Parathyroid adenoma (tissue), 2 donors: Measurements from ENCODE around the gene BCR.

ENCODE experiments used
- H2AFZ ChIP-seq: fragments of 300-600 bp; sonication (generic); one replicate; pipeline ENCODE4 v1.7.0; 2017; ENCODE audit warnings: antibody characterized with exemption, mild to moderate bottlenecking
- H3K27ac ChIP-seq: fragments of 300-600 bp; sonication (generic); one replicate; pipeline ENCODE4 v1.7.0; 2017
- H3K27me3 ChIP-seq: fragments of 300-600 bp; sonication (generic); one replicate; pipeline ENCODE4 v1.7.0; 2017; ENCODE audit warnings: low read length; ENCODE audit not compliant: control insufficient read depth, insufficient read depth
- H3K36me3 ChIP-seq: fragments of 300-600 bp; sonication (generic); one replicate; pipeline ENCODE4 v1.7.0; 2017; ENCODE audit warnings: low read length; ENCODE audit not compliant: control insufficient read depth, insufficient read depth
- H3K4me1 ChIP-seq: fragments of 300-600 bp; sonication (generic); one replicate; pipeline ENCODE4 v1.7.0; 2017; ENCODE audit warnings: control low read depth
- H3K4me2 ChIP-seq: fragments of 300-600 bp; sonication (generic); one replicate; pipeline ENCODE4 v1.7.0; 2017; ENCODE audit warnings: low read length
- H3K4me3 ChIP-seq: fragments of 300-600 bp; sonication (generic); one replicate; pipeline ENCODE4 v1.7.0; 2017; ENCODE audit warnings: low read depth, low read length
- H3K79me2 ChIP-seq: fragments of 300-600 bp; sonication (generic); one replicate; pipeline ENCODE4 v1.7.0; 2017; ENCODE audit warnings: control low read depth
- H3K9ac ChIP-seq: fragments of 300-600 bp; sonication (generic); one replicate; pipeline ENCODE4 v1.7.0; 2017; ENCODE audit warnings: mild to moderate bottlenecking
- H3K9me3 ChIP-seq: fragments of 300-600 bp; sonication (generic); one replicate; pipeline ENCODE4 v1.7.0; 2017; ENCODE audit warnings: low read length; ENCODE audit not compliant: control insufficient read depth
- TF ChIP-seq, protein P1 (sequence below): fragments of 300-600 bp; sonication (generic); IDR thresholded peaks from one replicate; pipeline ENCODE4 v1.7.0; 2017; ENCODE audit warnings: antibody characterized with exemption, mild to moderate bottlenecking
- donor health status: primary hyperparathyroidism.

BCR gene

DNA sequence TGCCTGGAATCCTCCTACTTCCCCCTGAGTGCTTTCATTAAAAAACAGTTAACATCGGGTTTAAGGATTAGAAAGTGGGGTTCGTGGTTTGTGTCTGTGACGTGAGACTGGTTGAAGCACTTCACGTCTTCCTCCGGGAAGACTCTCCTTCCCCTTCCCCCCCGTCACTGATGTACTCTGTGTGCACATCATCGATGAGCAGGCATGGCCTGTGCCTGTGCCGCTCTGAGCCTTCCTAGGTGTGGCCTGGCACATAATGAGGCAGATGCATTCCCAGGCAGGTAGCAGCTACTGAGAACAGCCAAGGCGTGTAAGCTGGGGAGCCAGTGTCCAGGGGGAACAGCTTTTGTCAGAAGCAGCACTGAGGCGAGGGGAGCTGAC, 93.8 kb downstream of the BCR start:
- Histone ChIP-seq H3K36me3 (no peaks in the 10 kb centered on the region), H3K4me1 (no peaks in the 10 kb centered on the region), H3K79me2 (no peaks in the 10 kb centered on the region), H2AFZ (no peak overlapping the region), H3K4me2 (no peak overlapping the region), H3K27me3 (no peaks in the 10 kb centered on the region), H3K9me3 (no peaks in the 10 kb centered on the region), H3K9ac (no peak overlapping the region), H3K27ac (no peak overlapping the region), H3K4me3 (no peak overlapping the region)
- TF ChIP-seq, protein P1, sequence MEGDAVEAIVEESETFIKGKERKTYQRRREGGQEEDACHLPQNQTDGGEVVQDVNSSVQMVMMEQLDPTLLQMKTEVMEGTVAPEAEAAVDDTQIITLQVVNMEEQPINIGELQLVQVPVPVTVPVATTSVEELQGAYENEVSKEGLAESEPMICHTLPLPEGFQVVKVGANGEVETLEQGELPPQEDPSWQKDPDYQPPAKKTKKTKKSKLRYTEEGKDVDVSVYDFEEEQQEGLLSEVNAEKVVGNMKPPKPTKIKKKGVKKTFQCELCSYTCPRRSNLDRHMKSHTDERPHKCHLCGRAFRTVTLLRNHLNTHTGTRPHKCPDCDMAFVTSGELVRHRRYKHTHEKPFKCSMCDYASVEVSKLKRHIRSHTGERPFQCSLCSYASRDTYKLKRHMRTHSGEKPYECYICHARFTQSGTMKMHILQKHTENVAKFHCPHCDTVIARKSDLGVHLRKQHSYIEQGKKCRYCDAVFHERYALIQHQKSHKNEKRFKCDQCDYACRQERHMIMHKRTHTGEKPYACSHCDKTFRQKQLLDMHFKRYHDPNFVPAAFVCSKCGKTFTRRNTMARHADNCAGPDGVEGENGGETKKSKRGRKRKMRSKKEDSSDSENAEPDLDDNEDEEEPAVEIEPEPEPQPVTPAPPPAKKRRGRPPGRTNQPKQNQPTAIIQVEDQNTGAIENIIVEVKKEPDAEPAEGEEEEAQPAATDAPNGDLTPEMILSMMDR, result no peak

GRCh38 chr22:23274891-23275694, 94.8 kb downstream of the BCR start:
- no peaks in the 10 kb centered on the region for H3K4me1 ChIP-seq
- H3K9me3 ChIP-seq, result no peaks in the 10 kb centered on the region
- no peaks in the 10 kb centered on the region for H3K79me2 ChIP-seq
- no peak overlapping the region for H3K27ac ChIP-seq
- TF ChIP-seq, protein P1, result no peak
- H3K4me3 ChIP-seq, result no peak overlapping the region
- no peak overlapping the region for H3K9ac ChIP-seq
- no peak overlapping the region for H2AFZ ChIP-seq
- H3K36me3 ChIP-seq, result no peaks in the 10 kb centered on the region
- no peaks in the 10 kb centered on the region for H3K27me3 ChIP-seq
- no peak overlapping the region for H3K4me2 ChIP-seq

DNA sequence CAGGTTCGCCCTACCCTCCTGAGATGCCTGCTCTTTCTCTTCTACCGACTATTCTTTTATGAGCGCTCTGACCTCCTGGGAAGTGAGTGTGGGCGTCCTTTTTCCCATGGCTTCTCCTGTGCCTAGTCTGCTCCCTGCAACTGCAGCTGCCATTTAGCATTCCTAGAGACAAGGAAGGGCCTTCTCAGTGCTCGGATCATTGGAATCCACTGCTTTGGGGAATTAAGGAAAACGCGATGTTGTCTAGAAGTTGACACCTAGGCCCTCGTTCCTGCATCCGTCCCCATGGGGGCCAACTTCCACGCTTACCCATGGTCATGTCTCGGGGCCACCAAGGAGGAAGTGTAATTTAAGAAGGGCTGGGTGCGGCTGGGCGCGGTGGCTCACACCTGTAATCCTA, 95.4 kb downstream of the BCR start:
- Histone ChIP-seq H2AFZ (no peak overlapping the region), H3K4me1 (no peaks in the 10 kb centered on the region), H3K4me3 (no peak overlapping the region), H3K27me3 (no peaks in the 10 kb centered on the region), H3K9ac (no peak overlapping the region), H3K36me3 (no peaks in the 10 kb centered on the region), H3K79me2 (no peaks in the 10 kb centered on the region), H3K4me2 (no peak overlapping the region), H3K9me3 (no peaks in the 10 kb centered on the region), H3K27ac (no peak overlapping the region)
- TF ChIP-seq, protein P1, result no peak

DNA sequence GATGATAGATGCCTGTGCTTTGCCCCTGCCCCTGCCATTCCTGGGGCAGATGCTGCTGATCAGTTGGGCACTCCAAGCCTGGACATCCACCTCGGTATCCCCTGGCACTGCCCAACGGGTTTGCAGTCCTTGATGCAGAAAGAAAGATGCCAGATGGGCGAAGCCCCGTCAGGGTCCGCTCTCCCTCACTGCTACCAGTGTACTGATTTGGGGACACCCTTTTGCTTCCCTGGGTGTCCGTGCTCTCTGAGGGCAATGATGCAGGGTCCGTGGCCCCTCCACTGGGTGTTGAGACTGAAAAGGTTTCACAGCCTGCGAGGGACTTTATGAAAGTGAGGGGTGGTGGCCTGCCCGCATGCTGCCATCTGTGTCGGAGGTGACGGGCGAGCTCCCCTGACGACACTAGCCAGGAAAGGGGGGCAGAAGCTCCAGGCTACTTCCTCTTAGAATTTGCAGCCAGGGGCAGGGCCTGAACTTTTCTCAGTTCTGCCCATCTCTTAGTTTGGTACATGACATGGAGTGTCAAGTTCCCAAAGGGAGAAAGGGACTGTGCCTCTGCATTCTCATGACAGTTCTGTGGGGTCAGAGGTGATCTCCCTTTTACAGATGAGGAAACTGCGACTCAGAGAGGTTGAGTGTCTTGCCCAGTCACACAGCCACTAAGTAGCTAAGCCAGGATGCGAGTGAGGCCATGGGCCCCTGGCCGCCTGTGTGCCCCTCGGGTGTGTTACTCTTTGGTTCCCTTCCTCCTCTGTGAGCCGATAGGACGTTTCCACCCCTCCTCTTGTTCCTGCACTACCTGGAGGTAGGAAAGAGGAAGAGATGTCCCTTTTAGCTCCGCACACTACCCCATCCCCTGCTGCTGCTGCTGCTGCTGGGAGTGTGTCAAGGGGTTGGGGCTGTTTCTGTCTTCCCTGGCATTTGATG, 96.6 kb downstream of the BCR start:
- no peaks in the 10 kb centered on the region for H3K4me1 ChIP-seq
- H3K27me3 ChIP-seq, result no peaks in the 10 kb centered on the region
- H3K36me3 ChIP-seq, result no peaks in the 10 kb centered on the region
- H3K4me3 ChIP-seq, result no peak overlapping the region
- no peak overlapping the region for H3K27ac ChIP-seq
- H2AFZ ChIP-seq, result no peak overlapping the region
- H3K4me2 ChIP-seq, result no peak overlapping the region
- TF ChIP-seq, protein P1, result no peak
- no peaks in the 10 kb centered on the region for H3K9me3 ChIP-seq
- H3K79me2 ChIP-seq, result no peaks in the 10 kb centered on the region
- H3K9ac ChIP-seq, result no peak overlapping the region
